ACC112 (cell line): Measurements from ENCODE around the gene BAHD1.
A peak's percentile ranks its signal among the peaks of the same experiment; 100 is the strongest.

Source experiments
- H2AFZ ChIP-seq: fragments of 200-600 bp; sonication (generic); one replicate; pipeline ENCODE4 v1.6.0; 2017; ENCODE audit warnings: antibody characterized with exemption, low read length; ENCODE audit not compliant: unreplicated experiment
- H3K27ac ChIP-seq: fragments of 200-600 bp; sonication (generic); 2 replicates; pipeline ENCODE4 v1.5.1; 2014; ENCODE audit warnings: low read depth, mild to moderate bottlenecking, antibody characterized with exemption, low read length, moderate library complexity
- H3K27me3 ChIP-seq: fragments of 200-600 bp; sonication (generic); 2 replicates; pipeline ENCODE4 v1.6.1; 2014; ENCODE audit warnings: mild to moderate bottlenecking, antibody characterized with exemption, low read length, moderate library complexity, mixed read lengths; ENCODE audit not compliant: insufficient read depth
- H3K36me3 ChIP-seq: fragments of 200-600 bp; sonication (generic); 2 replicates; pipeline ENCODE4 v1.6.1; 2016; ENCODE audit warnings: mild to moderate bottlenecking, antibody characterized with exemption, low read length, moderate library complexity, mixed read lengths; ENCODE audit not compliant: insufficient read depth
- H3K4me1 ChIP-seq: fragments of 200-600 bp; sonication (generic); one replicate; pipeline ENCODE4 v1.6.1; 2016; ENCODE audit warnings: low read length, mixed read lengths; ENCODE audit not compliant: insufficient read depth, unreplicated experiment, control insufficient read depth
- H3K4me3 ChIP-seq: fragments of 200-600 bp; sonication (generic); 2 replicates; pipeline ENCODE4 v1.5.1; 2014; ENCODE audit warnings: mild to moderate bottlenecking, low read depth, low read length
- H3K79me2 ChIP-seq: fragments of 200-600 bp; sonication (generic); one replicate; pipeline ENCODE4 v1.6.0; 2016; ENCODE audit warnings: low read length; ENCODE audit not compliant: control insufficient read depth, unreplicated experiment, insufficient read depth

Gene BAHD1

DNA sequence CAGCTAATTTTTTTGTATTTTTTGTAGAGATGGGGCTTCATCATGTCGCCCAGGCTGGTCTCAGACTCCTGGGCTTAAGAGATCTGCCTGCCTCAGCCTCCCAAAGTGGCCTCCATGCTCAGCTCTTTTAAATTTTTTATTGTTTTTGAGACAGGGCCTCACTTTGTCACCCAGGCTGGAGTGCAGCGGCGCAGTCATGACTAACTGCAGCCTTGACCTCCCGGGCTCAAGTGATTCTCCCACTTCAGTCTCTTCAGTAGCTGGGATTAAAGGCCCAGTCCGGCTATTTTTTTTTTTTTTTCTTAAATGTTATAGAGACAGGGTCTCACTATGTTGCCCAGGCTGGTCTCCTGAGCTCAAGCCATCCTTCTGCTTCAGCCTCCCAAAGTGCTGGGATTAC is 15.1 kb upstream of the BAHD1 start:
- H3K4me3 ChIP-seq, result no peak overlapping the region
- H3K4me1 ChIP-seq, result no peaks in the 10 kb centered on the region

GRCh38 chr15:40427188-40427587 is 13.6 kb upstream of the BAHD1 start:
- H3K27me3 ChIP-seq, result no peaks in the 10 kb centered on the region
- no peak overlapping the region for H3K27ac ChIP-seq
- no peaks in the 10 kb centered on the region for H3K36me3 ChIP-seq
- H2AFZ ChIP-seq, result no peak overlapping the region
- no peak overlapping the region for H3K4me3 ChIP-seq
- H3K79me2 ChIP-seq, result no peaks in the 10 kb centered on the region
- H3K4me1 ChIP-seq, result no peaks in the 10 kb centered on the region

More for the DNA sequence above, 15.1 kb upstream of the BAHD1 start:
- Histone ChIP-seq H3K27me3 (no peaks in the 10 kb centered on the region), H3K27ac (no peak overlapping the region), H3K79me2 (no peaks in the 10 kb centered on the region), H2AFZ (no peak overlapping the region), H3K36me3 (no peaks in the 10 kb centered on the region)

GRCh38 chr15:40428185-40428584 is 12.6 kb upstream of the BAHD1 start:
- H3K27ac ChIP-seq, result no peak overlapping the region
- H3K79me2 ChIP-seq, result no peaks in the 10 kb centered on the region
- H3K4me1 ChIP-seq, result no peaks in the 10 kb centered on the region
- no peaks in the 10 kb centered on the region for H3K27me3 ChIP-seq
- H2AFZ ChIP-seq, result no peak overlapping the region
- no peak overlapping the region for H3K4me3 ChIP-seq
- no peaks in the 10 kb centered on the region for H3K36me3 ChIP-seq

GRCh38 chr15:40429068-40429710 is 11.6 kb upstream of the BAHD1 start:
- 0 out of 2 replicates have a peak, but pooled peaks cover 5% of the 10 kb centered on the region for H3K27me3 ChIP-seq
- H3K36me3 ChIP-seq, result no peaks in the 10 kb centered on the region
- no peaks in the 10 kb centered on the region for H3K79me2 ChIP-seq
- no peak overlapping the region for H3K4me3 ChIP-seq
- no peak overlapping the region for H2AFZ ChIP-seq
- H3K27ac ChIP-seq, result no peak overlapping the region
- H3K4me1 ChIP-seq, result no peaks in the 10 kb centered on the region

DNA sequence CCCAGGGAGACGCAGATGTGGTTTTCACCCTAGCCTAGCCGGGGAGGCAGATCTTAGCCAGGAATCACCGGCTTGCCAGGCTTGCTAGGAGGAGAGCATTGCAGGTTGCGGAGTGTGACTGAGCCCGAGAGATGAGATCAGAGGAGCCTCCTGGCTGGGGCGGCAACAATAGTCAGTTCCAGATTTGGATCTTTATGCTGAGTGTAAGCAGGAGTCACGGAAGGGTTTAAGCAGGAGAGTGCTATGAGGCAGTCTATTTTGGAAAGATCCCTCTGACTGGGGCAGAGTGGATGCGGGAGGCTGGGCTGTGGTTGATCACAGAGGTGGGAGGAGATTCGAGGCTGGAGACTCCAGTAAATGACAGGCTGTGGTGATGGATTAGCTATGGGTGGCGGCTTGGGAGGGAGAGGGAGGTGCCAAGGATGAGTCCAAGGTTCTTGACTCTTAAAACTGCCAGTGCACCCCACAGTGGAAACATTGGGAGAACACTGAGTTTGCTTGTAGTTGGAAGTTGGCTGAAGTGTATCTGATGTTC is 10.4 kb upstream of the BAHD1 start:
- no peak overlapping the region for H3K27ac ChIP-seq
- no peaks in the 10 kb centered on the region for H3K4me1 ChIP-seq
- H3K36me3 ChIP-seq, result no peaks in the 10 kb centered on the region
- H3K4me3 ChIP-seq, result no peak overlapping the region
- H3K79me2 ChIP-seq, result no peaks in the 10 kb centered on the region
- H3K27me3 ChIP-seq, result peaks cover 16% of the 10 kb centered on the region
- H2AFZ ChIP-seq, result no peak overlapping the region

GRCh38 chr15:40435023-40435709 is 5.6 kb upstream of the BAHD1 start:
- Histone ChIP-seq H3K27ac (no peak overlapping the region), H3K36me3 (no peaks in the 10 kb centered on the region), H3K79me2 (no peaks in the 10 kb centered on the region), H3K4me3 (peak overlapping the region; percentile 62; the same call in 1 of the 2 replicates), H2AFZ (no peak overlapping the region), H3K4me1 (peaks cover 13% of the 10 kb centered on the region), H3K27me3 (peaks cover 42% of the 10 kb centered on the region)

DNA sequence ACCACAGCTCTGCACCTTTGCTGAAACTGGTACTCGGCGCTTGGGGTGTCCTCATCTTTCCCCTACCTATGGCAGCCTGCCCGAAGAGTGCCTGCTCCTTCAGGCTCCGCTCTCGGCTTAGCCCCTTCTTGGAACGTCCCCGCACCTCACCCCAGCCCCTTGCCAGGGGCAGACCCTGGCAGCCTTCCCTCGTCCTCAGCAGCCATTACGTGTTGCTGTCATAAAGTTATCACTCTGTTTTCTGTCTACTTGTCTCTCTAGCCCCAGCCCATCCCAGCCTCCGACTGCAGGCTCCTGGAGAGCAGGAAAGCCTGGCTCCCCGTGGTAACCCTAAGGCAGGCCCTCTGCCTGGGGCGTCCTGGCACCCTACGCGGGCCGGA is 5.1 kb upstream of the BAHD1 start:
- H3K4me3 ChIP-seq, result peak overlapping the region; percentile 62
- peak overlapping the region; percentile 77 for H2AFZ ChIP-seq
- no peaks in the 10 kb centered on the region for H3K79me2 ChIP-seq
- H3K27ac ChIP-seq, result no peak overlapping the region
- peaks cover 13% of the 10 kb centered on the region for H3K4me1 ChIP-seq
- H3K27me3 ChIP-seq, result peaks cover 42% of the 10 kb centered on the region
- no peaks in the 10 kb centered on the region for H3K36me3 ChIP-seq

DNA sequence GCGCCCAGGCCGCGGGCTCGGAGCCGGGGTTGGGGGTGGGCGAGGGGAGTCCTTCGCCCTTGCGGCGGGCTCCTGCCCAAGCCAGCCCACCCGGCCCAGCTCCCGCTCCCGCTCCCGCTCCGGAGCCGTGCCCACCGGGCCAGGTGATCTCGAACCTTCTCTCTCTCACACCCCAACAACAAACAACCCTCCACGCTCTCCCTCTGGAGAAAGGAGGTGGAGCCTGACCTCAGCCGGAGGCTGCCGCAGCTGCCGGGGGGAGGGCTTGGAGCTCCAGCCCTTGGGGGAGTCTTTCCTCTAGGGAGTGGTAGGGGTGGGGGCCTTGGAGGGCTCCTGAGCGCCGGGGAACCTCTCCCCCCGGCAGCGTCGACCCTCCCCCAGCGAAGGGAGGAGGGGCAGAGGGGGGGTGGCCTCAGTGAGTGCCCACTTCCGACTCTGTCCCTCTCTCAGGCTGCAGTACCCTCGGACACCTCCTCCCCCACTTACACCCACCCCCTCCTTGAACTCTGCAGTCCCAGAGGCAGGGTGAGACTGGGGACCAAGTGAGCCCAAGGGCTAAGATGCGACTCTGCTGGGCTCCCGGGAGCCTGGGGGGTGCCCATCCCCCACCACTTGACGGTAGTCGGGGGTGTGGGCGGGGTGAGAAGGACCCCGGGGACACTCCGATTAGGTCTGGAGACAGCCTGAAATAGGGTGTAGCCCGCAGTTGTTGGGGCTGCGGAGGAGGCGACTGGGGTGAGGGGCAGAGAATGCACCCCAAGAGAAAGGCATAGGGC is 4.4 kb upstream of the BAHD1 start:
- H3K4me3 ChIP-seq, result peak overlapping the region; percentile 62

GRCh38 chr15:40436892-40437751 is 3.6 kb upstream of the BAHD1 start:
- H3K27me3 ChIP-seq, result peaks cover 42% of the 10 kb centered on the region
- no peak overlapping the region for H3K27ac ChIP-seq
- H3K36me3 ChIP-seq, result no peaks in the 10 kb centered on the region
- H2AFZ ChIP-seq, result peak overlapping the region; percentile 56
- peaks cover 13% of the 10 kb centered on the region for H3K4me1 ChIP-seq
- peak overlapping the region; percentile 62 for H3K4me3 ChIP-seq
- H3K79me2 ChIP-seq, result peaks cover 3% of the 10 kb centered on the region

More for the DNA sequence above, 4.4 kb upstream of the BAHD1 start:
- Histone ChIP-seq H3K79me2 (no peaks in the 10 kb centered on the region), H3K36me3 (no peaks in the 10 kb centered on the region), H2AFZ (peak overlapping the region; percentile 77), H3K27me3 (peaks cover 42% of the 10 kb centered on the region), H3K4me1 (peaks cover 13% of the 10 kb centered on the region), H3K27ac (no peak overlapping the region)
